Hepatocyte (in vitro differentiated cells): ENCODE measurements around the gene LRRC47. TPM values are rescaled to one million over a fixed set of nuclear protein-coding genes. Genes with fewer than 3 reads are reported as not detected.

ENCODE experiments used
- DNase-seq: peaks from one replicate; pipeline ENCODE4 v3.0.0-alpha.2; 2016; ENCODE audit warnings: low spot score
- H2AFZ ChIP-seq: fragments of 200-600 bp; sonication (generic); 2 replicates; pipeline ENCODE4 v1.6.0; 2016; ENCODE audit warnings: antibody characterized with exemption, mild to moderate bottlenecking
- H3K27ac ChIP-seq: fragments of 200-600 bp; sonication (generic); 2 replicates; pipeline ENCODE4 v1.5.1; 2016; ENCODE audit warnings: mild to moderate bottlenecking
- H3K27me3 ChIP-seq: fragments of 200-600 bp; sonication (generic); 2 replicates; pipeline ENCODE4 v1.6.1; 2016
- H3K36me3 ChIP-seq: fragments of 200-600 bp; sonication (generic); replicated peaks from 2 replicates; pipeline ENCODE4 v1.5.1; 2016; ENCODE audit warnings: low read depth; ENCODE audit not compliant: insufficient read depth
- H3K4me1 ChIP-seq: fragments of 200-600 bp; sonication (generic); 2 replicates; pipeline ENCODE4 v1.5.1; 2016; ENCODE audit warnings: mild to moderate bottlenecking, moderate library complexity; ENCODE audit not compliant: insufficient read depth
- H3K4me2 ChIP-seq: fragments of 200-600 bp; sonication (generic); 2 replicates; pipeline ENCODE4 v1.6.0; 2016
- H3K4me3 ChIP-seq: fragments of 200-600 bp; sonication (generic); 2 replicates; pipeline ENCODE4 v1.5.1; 2016; ENCODE audit warnings: mild to moderate bottlenecking
- H3K79me2 ChIP-seq: fragments of 200-600 bp; sonication (generic); 2 replicates; pipeline ENCODE4 v1.6.0; 2017; ENCODE audit warnings: mild to moderate bottlenecking
- H3K9me2 ChIP-seq: fragments of 200-600 bp; sonication (generic); replicated peaks from 2 replicates; pipeline ENCODE4 v1.6.0; 2017; ENCODE audit warnings: mild to moderate bottlenecking; ENCODE audit not compliant: insufficient read depth
- H3K9me3 ChIP-seq: fragments of 200-600 bp; sonication (generic); 2 replicates; pipeline ENCODE4 v1.5.1; 2016; ENCODE audit warnings: low read depth, mild to moderate bottlenecking
- H4K20me1 ChIP-seq: fragments of 200-600 bp; sonication (generic); 2 replicates; pipeline ENCODE4 v1.6.0; 2016; ENCODE audit warnings: mild to moderate bottlenecking; ENCODE audit not compliant: insufficient read depth, poor library complexity, severe bottlenecking
- CTCF ChIP-seq: fragments of 200-600 bp; sonication (generic); IDR thresholded peaks from 2 replicates; pipeline ENCODE4 v1.5.1; 2016; ENCODE audit warnings: antibody characterized with exemption, mild to moderate bottlenecking; ENCODE audit not compliant: poor library complexity
- EZH2 ChIP-seq: fragments of 200-600 bp; sonication (generic); IDR thresholded peaks from 2 replicates; pipeline ENCODE4 v1.6.1; 2016; ENCODE audit warnings: antibody characterized with exemption, mild to moderate bottlenecking, borderline replicate concordance
- EZH2phosphoT487 ChIP-seq: fragments of 200-600 bp; sonication (generic); IDR thresholded peaks from one replicate; pipeline ENCODE4 v1.6.1; 2018; ENCODE audit warnings: antibody characterized with exemption, mild to moderate bottlenecking, low read depth, moderate library complexity; ENCODE audit not compliant: unreplicated experiment, severe bottlenecking
- WGBS: methylation state at CpG from one replicate; pipeline ENCODE4 v1.1.6; 2016; ENCODE audit warnings: low lambda C conversion rate; ENCODE audit errors: missing lambda C conversion rate; 5-methylcytosine and 5-hydroxymethylcytosine counted together
- polyA plus RNA-seq: library from polyadenylated mRNA; unstranded; fragments of >200 nt; fragmentation: Nextera tagmentation; extraction: Ambion mirVana; gene quantifications from 2 replicates; pipeline ENCODE4 v1.2.1, GENCODE V29; 2016
- total RNA-seq: library from RNA; depleted of rRNA; stranded (reverse); fragments of >200 nt; gene quantifications from 2 replicates; pipeline ENCODE4 v1.2.3, GENCODE V29; 2014

LRRC47 gene
- total and polyA plus RNA-seq, 2 experiments from 2014 or later: 36.2 to 38.8 TPM

- Histone ChIP-seq H3K4me2 (no peak overlapping the region), H4K20me1 (no peaks in the 10 kb centered on the region), H3K4me1 (peaks cover 33% of the 10 kb centered on the region), H3K27ac (peak overlapping the region; percentile 20), H3K9me2 (no peaks in the 10 kb centered on the region), H3K4me3 (no peak overlapping the region), H2AFZ (no peak overlapping the region), H3K79me2 (no peaks in the 10 kb centered on the region), H3K27me3 (no peaks in the 10 kb centered on the region), H3K9me3 (no peaks in the 10 kb centered on the region), H3K36me3 (no peaks in the 10 kb centered on the region)
- WGBS: 83% methylated on average over 9 of the region's 10 CpGs
- no peak for DNase-seq
- TF ChIP-seq CTCF (no peak), EZH2 (no peak), EZH2phosphoT487 (no peak)
Measured at GRCh38 chr1:3777078-3777547, 19.2 kb downstream of the LRRC47 start.

GRCh38 chr1:3776231-3776961 lies 19.9 kb downstream of the LRRC47 start:
- Histone ChIP-seq H3K9me2 (no peaks in the 10 kb centered on the region), H3K4me1 (peaks cover 37% of the 10 kb centered on the region), H2AFZ (no peak overlapping the region), H3K4me2 (no peak overlapping the region), H3K79me2 (no peaks in the 10 kb centered on the region), H3K9me3 (no peaks in the 10 kb centered on the region), H3K27me3 (no peaks in the 10 kb centered on the region), H3K27ac (peak overlapping the region; percentile 31), H3K4me3 (no peak overlapping the region), H3K36me3 (no peaks in the 10 kb centered on the region), H4K20me1 (no peaks in the 10 kb centered on the region)
- no peak for DNase-seq
- WGBS: 84% methylated on average over 14 of the region's 21 CpGs
- TF ChIP-seq EZH2: no peak

- Histone ChIP-seq H3K27ac (peak overlapping the region; percentile 31), H3K4me2 (peak overlapping the region; percentile 98), H3K9me3 (no peaks in the 10 kb centered on the region), H3K4me3 (no peak overlapping the region), H3K79me2 (no peaks in the 10 kb centered on the region), H3K27me3 (no peaks in the 10 kb centered on the region), H3K36me3 (no peaks in the 10 kb centered on the region), H3K9me2 (no peaks in the 10 kb centered on the region), H2AFZ (no peak overlapping the region), H3K4me1 (peaks cover 41% of the 10 kb centered on the region), H4K20me1 (no peaks in the 10 kb centered on the region)
- peak; percentile 78 for DNase-seq
- TF ChIP-seq CTCF (peak; percentile 28), EZH2 (no peak), EZH2phosphoT487 (no peak)
- 54% methylated on average over 27 of the region's 27 CpGs for WGBS
Measured at GRCh38 chr1:3775490-3776230, 20.6 kb downstream of the LRRC47 start.

GRCh38 chr1:3774946-3775489 lies 21.3 kb downstream of the LRRC47 start:
- Histone ChIP-seq H3K36me3 (no peaks in the 10 kb centered on the region), H3K9me2 (no peaks in the 10 kb centered on the region), H2AFZ (no peak overlapping the region), H3K4me2 (peak overlapping the region; percentile 98), H4K20me1 (no peaks in the 10 kb centered on the region), H3K27ac (no peak overlapping the region), H3K27me3 (no peaks in the 10 kb centered on the region), H3K4me3 (no peak overlapping the region), H3K79me2 (no peaks in the 10 kb centered on the region), H3K4me1 (peaks cover 41% of the 10 kb centered on the region), H3K9me3 (no peaks in the 10 kb centered on the region)
- 71% methylated on average over 15 of the region's 17 CpGs for WGBS
- TF ChIP-seq EZH2 (no peak), CTCF (no peak), EZH2phosphoT487 (no peak)
- no peak for DNase-seq
